ENCODE data around the gene KIF1A. TPM values are rescaled to one million over a fixed set of nuclear protein-coding genes. Genes with fewer than 3 reads are reported as not detected.
"Not testable (repeated sequence)": the region's sequence is repeated elsewhere in the genome, so short reads cannot be mapped to it uniquely, and the experiment has no call there.

KIF1A gene
- polyA plus RNA-seq, 4 donors, result 7.4 to 11.6 (median 10.6) TPM

DNA sequence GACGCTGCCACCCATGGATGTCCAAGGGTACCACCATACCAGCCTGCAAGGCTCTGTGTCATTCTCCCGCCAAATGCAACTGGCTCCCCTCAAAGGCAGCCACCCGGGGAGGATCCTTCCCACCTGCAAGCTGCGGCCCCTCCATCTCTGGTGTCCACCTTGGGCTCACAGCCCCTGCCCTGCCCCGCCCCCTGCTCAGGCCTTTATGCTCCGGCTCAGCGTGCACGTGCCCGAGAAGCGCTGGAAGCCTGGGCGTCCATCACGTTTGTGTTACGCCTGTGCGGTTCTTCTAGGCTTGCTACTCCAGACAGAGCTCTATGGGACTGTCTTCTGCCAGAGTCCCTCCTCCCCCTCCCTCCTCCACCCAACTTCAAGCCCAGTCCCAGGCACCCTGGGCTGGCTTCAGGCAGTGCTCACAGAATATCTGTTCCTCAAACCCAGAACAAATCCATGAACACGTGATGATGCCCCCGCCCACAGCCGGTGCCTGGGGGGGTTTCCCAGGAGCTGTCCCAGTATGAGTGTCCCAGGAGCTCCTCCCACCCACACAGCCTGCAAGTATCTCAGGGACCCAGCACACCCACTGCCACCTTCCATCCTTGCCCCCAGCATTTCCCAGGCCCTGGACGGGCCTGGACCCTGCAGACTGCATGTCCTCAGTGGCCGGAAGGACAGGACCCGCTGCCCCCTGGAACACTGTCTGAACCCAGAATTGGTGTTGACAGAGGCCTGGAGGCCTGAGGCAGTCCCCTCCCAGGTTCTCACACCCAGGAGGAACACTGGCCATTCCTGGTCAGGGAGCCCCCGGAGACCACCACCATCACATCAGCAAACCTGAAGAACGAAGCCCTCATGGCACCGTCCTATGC, 30.3 kb downstream of the KIF1A start:
- DNase-seq (ENCODE audit: low read depth in 4 of 4, low spot score in 3 of 4), result no peak

DNA sequence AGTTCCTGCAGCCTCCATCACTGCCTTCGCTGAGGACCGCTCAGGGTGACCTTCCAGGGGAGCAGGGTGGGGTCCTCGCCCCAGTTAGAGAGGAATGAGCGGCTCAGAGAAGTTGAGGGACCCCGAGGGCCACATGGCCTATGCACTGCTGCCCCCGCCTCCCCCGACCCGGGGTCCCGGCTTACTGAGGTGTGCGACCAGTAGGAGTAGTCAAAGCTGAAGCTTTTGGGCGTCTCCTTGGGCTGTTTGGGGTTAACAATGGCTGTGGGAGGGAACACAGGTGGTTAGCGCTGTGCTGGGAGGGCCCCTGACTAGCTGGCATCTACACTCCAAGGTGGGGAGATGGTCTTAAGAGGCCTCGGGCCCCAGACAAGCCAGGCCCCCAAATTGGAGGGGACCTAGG, 31.0 kb downstream of the KIF1A start:
- no peak for DNase-seq (ENCODE audit: low read depth in 4 of 4, low spot score in 3 of 4)

DNA sequence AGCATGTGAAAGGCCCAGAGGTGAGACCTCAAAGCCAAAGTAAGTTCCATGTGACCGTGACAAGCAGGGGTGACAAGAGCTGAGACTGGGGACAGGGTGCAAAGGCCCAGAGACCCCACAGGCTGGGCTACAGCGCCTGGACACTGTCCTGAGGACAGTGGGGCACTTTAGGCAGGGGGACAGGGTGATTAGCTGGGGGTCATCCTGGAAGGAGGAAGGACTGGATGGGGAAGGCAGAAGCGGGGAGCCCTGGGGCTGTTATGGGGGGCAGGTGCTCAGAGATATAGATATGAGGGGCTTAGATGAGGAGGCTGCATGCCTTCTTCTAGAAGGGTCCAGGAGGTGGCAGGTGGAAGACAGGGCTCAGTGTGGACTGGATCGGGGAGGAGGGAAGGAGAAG, 31.5 kb downstream of the KIF1A start:
- no peak for DNase-seq (ENCODE audit: low read depth in 4 of 4, low spot score in 3 of 4)

DNA sequence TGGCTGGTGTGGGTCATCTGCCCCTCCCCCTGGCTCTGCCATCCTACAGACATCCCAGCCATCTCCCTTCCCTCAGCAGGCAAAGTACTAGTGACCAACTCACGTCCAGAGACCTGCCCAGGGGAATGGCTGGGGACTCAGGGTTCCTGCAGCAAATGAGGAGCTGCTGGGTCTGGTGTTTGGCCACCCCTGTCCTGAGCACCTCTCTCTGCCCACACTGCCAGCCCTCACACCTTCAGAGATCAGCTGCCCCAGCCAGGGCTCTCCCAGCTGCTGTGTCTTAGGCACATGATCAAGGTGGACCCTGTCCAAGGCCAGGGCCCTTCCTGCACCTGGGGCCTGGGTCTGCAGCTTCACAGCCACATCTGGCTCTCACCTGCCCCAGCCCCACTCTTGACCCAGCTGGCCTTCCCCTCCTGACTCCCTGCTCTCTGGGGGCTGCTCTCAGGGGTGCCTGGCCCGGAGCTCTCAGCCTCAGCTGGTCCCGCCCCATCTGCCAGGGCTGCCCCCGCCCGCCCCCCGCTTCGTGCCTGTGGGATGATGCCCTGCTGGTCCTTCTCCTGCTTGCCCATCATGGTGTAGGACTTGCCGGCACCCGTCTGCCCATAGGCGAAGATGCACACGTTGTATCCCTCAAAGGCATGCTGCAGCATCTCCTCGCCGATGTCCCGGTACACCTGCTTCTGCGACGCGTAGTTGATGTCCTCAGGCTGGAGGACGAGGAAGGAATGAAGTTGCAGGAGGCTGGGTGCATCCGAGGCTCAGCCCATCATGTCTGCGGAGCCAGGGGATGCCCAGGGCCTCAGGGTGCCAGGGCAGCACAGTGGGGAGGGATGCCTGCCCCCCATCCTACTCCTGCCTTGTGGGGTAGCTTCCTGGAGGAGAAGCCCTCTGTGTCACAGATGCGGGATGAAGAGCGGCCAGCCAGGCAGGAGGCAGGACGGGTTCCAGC, 32.2 kb downstream of the KIF1A start:
- no peak for DNase-seq (ENCODE audit: low read depth in 4 of 4, low spot score in 3 of 4)

DNA sequence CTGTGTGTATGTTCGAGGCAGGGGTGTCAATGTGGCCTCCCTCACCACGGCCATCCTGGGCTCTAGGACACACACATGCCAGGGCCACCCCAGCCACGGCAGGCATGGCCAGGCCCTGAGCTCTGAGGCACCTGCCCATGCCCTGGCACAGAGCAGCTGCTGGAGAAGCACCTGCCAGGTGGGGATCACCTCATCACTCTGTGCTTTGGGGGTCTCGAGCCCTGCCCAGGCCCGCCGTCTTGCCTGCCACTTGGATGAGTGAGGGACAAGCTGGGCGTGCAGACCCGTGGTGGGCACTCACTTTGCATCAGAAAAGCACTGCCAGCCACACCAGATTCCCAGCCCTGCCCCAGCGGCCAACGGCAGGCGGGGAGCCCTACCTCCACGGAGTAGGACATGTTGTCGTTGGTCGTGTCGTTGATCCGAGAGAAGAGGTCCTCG, 33.1 kb downstream of the KIF1A start:
- DNase-seq (ENCODE audit: low read depth in 4 of 4, low spot score in 3 of 4), result no peak

DNA sequence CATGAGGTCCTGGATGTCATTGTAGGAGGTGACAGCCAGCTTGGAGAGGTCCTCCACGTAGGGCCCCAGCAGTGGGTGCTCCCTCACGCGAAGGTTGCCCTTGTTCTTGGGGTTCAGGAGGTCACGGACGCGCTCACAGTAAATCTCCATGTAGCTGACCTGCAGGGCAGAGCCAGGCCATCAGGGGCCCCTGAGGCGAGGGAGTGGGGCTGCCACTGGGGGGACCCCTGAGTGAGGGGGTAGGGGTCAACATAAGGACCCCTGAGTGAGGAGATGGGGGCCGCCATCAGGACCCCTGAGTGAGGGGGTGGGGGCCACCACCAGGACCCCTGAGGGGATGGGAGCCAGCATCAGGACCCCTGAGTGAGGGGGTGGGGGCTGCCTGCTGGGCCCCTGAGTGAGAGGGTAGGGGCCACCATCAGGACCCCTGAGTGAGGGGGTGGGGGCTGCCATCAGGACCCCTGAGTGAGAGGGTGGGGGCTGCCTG, 33.6 kb downstream of the KIF1A start:
- no peak for DNase-seq (ENCODE audit: low read depth in 4 of 4, low spot score in 3 of 4)

DNA sequence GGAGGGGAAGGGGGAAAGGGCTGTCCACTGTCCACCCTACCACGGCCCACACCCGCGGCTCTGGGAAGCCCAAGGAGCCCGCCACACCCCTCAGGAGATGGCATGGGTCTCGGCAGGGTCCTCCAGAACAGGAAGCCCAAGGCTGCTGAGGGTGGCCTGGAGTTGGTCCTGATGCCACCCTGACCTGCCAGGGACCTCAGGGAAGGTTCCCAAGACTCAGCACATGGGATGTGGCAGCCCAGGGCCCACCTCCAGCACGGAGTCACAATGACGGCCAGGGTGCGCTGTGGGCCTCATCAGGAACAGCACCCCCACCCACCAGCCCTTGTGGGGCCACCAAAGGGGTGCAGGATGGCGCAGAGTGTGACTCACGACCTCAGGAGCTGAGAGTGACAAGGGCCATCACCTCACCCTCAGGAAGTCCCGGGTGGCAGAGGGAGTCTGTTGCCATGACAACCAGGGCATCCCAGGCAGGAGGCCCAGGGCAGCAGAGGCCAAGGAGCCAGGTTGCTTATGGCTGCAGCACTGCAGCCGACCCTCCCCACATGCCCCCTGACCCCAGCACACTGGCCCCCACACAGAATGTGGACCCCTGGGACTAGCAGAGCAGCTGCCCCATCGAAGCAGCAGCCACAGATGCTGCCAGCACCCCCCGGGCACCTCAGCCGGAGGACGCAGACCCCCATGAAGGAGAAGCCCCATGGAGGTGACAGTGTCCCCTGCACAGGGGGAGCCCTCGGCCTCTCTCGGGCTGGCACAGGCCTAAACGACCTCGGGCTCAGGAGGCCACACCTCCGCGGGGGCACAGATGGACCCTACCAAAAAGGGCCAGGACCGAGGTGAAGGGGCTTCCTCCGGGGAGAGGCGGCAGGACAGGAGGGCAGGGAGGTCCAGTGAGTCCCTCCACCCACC, 34.3 kb downstream of the KIF1A start:
- no peak for DNase-seq (ENCODE audit: low read depth in 4 of 4, low spot score in 3 of 4)

DNA sequence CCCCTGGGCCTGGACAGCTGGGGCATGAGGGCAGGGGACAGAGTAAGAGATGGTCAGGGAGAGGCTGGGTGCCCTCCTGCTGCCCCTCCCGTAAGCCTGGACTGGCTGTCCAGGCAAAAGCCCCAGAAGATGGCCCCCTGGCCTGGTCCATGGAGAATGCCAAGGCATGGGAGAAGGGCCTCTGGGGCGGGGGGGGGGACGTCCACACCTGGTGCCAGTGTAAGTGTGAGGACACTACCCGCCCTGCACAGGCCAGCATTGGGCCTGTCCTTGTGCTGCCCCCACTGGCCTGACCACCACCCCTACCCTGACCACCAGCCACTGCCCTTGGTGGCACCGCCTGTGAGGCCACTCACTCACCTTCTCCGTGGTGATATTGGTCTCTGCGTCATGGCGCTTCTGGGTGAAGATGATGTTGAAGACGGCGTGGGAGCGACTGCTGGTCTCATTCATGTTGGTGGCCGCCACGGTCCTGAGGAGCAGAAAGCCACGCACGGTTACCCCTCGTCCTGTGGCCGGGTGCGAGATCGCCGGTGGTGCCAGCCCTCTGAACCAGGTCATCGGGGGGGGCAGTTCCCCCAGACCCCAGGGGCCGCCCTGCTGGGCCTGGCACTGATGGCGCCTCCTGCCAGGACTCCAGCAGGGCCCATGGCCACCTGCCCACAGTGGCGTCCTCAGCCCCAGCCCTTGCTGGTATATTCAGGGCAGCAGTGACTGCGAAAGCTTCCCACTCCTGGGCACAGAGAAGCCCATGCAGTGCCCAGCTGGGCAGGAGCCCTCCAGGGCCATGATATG, 35.2 kb downstream of the KIF1A start:
- no peak for DNase-seq (ENCODE audit: low read depth in 4 of 4, low spot score in 3 of 4)

DNA sequence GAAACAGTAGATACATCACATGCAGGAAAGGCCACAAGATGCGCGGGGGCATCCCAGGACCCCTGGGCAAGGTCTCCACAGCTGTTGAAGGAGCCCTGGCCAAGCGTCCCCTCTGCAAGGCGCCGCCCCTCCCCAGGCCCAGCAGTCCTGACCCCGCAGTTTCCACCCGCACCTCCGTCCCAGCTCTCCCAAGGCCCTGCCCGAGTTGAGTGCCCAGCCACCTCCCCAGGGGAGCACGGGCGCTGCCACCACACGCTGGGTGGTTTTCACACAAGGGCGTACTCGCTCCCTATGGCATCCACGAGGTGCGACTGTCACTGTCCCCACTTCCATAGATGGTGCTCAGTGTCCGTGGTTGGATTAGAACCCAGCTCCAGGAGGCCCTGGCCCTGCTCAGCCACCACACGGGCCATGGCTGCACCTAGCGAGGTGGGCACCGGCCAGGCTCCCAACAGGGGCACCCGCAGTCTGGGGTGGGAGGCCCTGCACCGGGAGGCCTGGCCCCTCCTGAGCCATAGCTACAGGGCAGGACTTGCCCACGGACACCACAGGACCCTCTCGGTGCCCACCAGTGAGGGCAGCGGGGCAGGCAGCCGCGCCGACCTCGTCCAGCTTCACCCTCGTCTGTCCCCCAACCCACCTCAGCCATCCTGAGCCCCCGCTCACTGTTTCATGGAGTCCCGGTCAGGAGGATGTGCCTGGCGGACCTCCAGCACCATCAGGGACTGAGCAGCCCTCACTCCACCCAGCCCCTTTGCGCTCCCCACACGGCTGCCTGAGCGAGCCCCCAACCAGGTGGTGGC, 36.0 kb downstream of the KIF1A start:
- DNase-seq (ENCODE audit: low read depth in 4 of 4, low spot score in 3 of 4), result no peak

DNA sequence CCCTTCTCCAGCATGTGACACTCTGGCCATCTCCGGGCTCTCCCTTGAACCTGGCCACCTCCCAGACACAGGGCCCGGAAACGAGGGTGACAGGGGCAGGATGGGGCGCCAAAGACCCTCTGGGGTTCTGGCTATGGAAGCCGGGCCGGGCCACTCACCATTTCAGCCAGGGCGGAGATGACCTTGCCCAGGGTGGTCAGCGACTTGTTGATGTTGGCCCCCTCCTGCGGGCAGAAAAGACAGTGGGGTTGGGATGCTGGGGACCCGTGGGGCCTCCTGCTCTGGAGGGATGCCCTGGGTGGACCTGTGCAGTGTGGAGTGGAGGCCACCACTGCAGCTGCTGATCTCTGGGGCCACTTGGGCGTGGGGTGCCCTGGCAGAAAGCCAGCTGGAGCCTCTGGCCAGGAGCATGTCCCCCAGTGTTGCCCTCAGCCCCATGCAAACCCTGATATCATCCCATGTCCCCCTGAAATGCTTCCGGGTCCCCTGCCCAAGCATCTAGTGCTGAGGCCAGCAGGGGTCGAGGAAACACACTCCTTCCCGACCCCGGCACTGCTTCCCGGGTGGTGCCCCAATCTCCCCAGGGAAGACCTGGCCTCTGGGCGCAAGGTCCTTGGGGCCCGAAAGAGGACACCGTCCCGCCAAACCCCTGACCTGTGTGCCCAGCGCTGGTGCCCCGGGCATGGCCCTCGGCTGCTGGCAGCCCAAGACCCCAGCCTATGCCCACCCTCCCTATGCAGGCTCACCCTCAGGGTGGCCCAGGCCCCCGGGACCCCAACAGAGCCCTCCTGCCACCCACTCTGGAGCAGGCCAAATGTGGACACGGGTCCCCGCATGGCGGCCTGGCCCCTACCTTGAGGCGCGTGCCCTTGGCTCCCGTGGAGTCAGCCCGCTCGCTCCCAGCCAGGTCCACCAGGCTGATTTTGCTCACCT, 36.9 kb downstream of the KIF1A start:
- no peak for DNase-seq (ENCODE audit: low read depth in 4 of 4, low spot score in 3 of 4)

DNA sequence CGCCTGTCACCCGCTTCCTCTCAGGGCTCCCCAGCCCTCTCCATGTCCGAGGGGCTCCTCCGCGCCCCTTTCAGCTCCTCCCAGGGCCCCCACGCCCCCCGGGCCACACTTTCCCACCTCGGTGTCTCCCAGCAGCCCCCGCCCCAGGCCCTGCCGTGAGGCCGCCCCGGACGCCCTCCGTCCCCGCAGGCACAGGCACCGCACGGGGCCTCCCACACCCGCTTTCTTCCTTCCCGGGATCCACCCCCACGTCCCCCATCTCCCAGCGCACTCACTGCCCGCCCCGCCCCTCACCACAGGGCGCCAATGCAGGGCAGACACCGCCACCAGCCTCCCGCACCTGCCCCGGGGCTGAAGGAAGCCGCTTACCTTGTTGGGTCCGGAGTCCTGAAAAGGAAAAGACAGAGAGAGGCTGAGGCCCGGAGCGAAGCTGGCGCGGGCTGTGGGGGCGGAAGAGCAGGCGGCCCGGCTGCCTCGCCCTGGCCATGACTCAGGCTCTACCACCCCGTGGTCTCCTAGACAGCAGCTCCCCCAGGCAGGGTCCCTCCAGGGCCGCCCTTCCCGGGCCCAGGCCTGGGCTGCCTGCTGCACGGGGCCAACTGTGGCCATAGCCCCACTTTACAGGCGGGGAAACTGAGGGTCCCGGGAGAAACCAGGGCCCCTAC, 37.7 kb downstream of the KIF1A start:
- DNase-seq (ENCODE audit: low read depth in 4 of 4, low spot score in 3 of 4), result no peak

DNA sequence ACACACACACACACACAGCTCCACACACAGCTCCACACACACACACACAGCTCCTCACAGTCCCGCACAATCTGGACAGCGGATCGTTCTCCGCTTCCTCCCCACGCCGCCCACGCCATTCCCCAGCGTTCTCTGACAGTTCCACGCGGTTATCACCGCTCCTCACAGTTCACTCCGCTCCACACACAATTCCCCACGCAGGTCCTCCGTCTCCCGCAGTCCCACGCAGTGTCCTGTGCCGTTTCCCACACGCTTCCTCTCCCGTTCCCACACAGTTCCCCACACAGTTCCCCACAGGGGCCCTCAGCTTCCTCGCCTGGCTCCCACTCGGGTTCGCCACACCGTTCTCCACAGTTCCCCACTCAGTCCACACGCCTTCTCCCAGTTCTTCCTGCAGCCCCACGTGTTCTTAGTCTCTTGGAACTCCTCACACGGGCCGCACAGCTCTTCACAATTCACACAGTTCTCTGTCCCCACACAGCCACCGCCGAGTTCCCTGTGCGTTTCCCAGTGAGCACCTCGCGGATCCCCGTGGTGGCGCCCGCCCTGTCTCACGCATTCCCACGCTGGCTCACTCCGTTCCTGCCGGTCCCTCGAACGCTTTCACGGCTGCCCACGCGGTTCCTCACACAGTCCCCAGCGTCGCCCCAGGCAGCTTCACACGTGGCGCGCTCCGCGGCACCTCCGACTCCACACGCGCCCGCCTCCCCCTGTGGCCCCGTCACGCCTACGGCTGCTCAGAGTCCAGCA, 38.4 kb downstream of the KIF1A start:
- DNase-seq (ENCODE audit: low read depth in 4 of 4, low spot score in 3 of 4), result no peak

DNA sequence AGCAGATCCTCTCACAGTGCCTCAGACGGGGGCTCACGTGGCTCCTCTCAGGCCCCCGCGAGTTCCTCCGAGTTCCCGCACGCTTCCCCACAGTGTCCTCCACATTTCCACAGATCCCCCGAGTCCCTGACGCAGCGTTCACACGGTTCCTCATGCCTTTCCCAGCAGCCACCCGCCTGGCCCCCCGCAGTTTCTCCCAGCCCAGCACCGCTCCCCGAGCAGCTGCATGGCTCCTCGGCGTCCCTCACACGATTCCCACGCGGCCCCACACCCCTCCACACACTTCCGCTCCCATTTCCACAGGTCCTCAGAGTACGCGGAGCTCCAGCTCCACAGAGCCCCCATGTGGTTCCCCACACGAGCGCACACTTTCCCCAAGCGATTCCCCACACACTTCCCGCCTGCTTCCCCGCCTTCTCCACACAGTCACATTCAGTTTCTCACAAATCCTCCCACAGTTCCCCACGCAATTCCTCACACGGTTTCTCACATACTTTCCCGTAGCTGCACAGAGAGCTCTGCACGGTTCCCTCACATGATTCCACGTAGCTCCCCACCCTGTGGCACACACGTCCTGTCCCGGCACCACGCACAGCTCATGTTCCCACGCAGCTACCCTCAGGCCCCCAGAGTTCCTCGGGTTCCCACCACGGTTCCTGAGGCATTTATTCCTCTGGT, 39.9 kb downstream of the KIF1A start:
- DNase-seq (ENCODE audit: low read depth in 4 of 4, low spot score in 3 of 4), result no peak

DNA sequence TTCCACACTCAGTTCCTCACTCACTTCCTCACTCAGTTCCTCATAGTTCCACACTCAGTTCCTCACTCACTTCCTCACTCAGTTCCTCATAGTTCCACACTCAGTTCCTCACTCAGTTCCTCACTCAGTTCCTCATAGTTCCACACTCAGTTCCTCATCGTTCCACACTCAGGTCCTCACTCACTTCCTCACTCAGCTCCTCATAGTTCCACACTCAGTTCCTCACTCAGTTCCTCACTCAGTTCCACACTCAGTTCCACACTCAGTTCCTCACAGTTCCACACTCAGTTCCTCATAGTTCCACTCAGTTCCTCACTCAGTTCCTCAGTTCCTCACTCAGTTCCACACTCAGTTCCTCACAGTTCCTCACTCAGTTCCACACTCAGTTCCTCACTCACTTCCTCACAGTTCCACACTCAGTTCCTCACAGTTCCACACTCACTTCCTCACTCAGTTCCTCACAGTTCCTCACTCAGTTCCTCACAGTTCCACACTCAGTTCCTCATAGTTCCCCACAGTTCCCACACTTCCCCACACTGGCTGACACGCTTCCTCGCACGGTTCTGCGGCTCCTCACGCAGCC, 40.7 kb downstream of the KIF1A start:
- not testable (repeated sequence) for DNase-seq (ENCODE audit: low read depth in 4 of 4, low spot score in 3 of 4)

DNA sequence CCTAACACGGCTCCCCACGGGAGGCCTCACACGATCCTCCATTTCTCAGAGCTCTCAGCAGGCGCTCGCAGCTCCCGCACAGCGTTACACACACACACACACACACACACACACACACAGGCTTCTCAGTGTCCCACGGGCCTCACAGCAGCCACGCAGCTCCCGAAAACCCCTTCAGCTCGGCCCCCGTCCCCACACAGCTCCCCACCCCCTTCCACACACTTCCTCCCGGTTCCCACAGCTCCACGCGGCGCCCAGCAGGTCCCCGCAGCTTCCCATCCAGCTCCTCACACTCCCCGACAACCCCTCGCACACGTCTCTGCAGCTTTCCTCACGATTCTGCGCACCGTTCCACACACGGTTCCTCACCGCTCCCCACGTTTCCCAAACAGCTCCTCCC, 41.6 kb downstream of the KIF1A start:
- no peak for DNase-seq (ENCODE audit: low read depth in 4 of 4, low spot score in 3 of 4)
